Left cardiac atrium (tissue), 4 donors: ENCODE measurements around the gene KCTD12. TPM values are rescaled to one million over a fixed set of nuclear protein-coding genes. Genes with fewer than 3 reads are reported as not detected.

Source experiments
- ATAC-seq, 2 donors: fragments of 200-7000 bp; cut with Tn5 transposase; one replicate each; pipeline ENCODE4 v1.9.1; 2020; ENCODE audit warnings: mild to moderate bottlenecking in 2 of 2, moderate library complexity in 2 of 2
- DNase-seq: peaks from one replicate; pipeline ENCODE4 v3.0.0-alpha.2; 2020
- intact Hi-C, 2 donors: fragments of 100-400 bp; cut with DNase I; formaldehyde crosslinking; loops; one replicate each; pipeline versions ENCODE4 v1.14.1 to v1.15.1; 2022 to 2023
- total RNA-seq, 2 donors: library from RNA; stranded (reverse); fragmentation: NEBNext Ultra II Directional; extraction: Animal tissue kit (Norgen Biotek cat#: 25700); gene quantifications; one replicate each; pipeline ENCODE4 v1.2.1, GENCODE V29; 2021
- donor health status: DM: no; HTN: yes; CAD: no.
- donor health status: DM: no; HTN: yes; CAD: no; lungs with severe emphysema.
- donor health status: DM: yes; HTN: yes; CAD: no.
- donor health status: Dilated cardiomyopathy.

The KCTD12 gene
- total RNA-seq, 2 donors from 2014 or later: 67.1 to 67.9 TPM

DNA sequence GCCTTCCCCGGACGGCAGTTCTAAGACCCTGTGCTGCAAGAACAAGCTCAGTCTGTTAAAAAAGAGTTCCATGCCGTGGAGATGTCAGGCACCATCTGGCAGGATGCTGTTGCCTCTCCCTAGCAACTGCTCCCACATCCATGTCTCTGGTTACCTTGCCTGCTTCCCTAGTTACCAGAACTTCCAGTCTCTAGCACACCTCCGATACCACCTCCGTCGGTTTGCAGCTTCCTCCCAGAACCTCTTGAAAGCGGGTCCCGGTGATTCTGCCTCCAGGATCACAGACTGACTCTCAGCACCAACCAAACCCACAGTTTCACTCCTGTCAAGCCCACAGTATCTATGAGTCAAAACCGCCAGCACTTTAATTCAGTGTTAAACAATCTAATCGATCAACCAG is 55.4 kb downstream of the KCTD12 start:
- no peak for ATAC-seq
- DNase-seq: no peak
- intact Hi-C loops: no loop called here

Other genes starting within 250 kb of the KCTD12 start
- gene ACOD1, start 62.1 kb upstream of the KCTD12 start, total RNA-seq: not detected
- 10 to 100 TPM; 21.0 to 22.0 TPM for gene CLN5, start 105.7 kb upstream of the KCTD12 start, total RNA-seq
- 10 to 100 TPM; 33.2 to 33.3 TPM for gene FBXL3, start 140.8 kb upstream of the KCTD12 start, total RNA-seq